ENCODE data around the gene ATG9A.

The ATG9A gene

GRCh38 chr2:219228041-219228910 lies 1.2 kb downstream of the ATG9A start:
- Histone ChIP-seq H3K9ac (ENCODE audit: low read length) (peak overlapping the region; percentile 98), H3K27me3 (ENCODE audit: control insufficient read depth, insufficient read depth, low read length) (no peaks in the 10 kb centered on the region), H3K4me1 (ENCODE audit: control insufficient read depth, insufficient read depth, low read length) (peaks cover 16% of the 10 kb centered on the region), H3K4me3 (ENCODE audit: low read length) (peak overlapping the region; percentile 90), H3K27ac (ENCODE audit: low read depth, low read length) (peak overlapping the region; percentile 94), H3K36me3 (ENCODE audit: control insufficient read depth, insufficient read depth, low read length) (peaks cover 37% of the 10 kb centered on the region)

GRCh38 chr2:219225350-219225749 lies 4.1 kb downstream of the ATG9A start:
- Histone ChIP-seq H3K9ac (ENCODE audit: low read length) (no peak overlapping the region), H3K4me3 (ENCODE audit: low read length) (no peak overlapping the region), H3K27me3 (ENCODE audit: control insufficient read depth, insufficient read depth, low read length) (no peaks in the 10 kb centered on the region), H3K36me3 (ENCODE audit: control insufficient read depth, insufficient read depth, low read length) (peaks cover 46% of the 10 kb centered on the region), H3K4me1 (ENCODE audit: control insufficient read depth, insufficient read depth, low read length) (peaks cover 12% of the 10 kb centered on the region), H3K27ac (ENCODE audit: low read depth, low read length) (no peak overlapping the region)

GRCh38 chr2:219223831-219224610 lies 5.4 kb downstream of the ATG9A start:
- H3K36me3 ChIP-seq (ENCODE audit: control insufficient read depth, insufficient read depth, low read length) = peaks cover 50% of the 10 kb centered on the region
- no peaks in the 10 kb centered on the region for H3K27me3 ChIP-seq (ENCODE audit: control insufficient read depth, insufficient read depth, low read length)
- no peak overlapping the region for H3K27ac ChIP-seq (ENCODE audit: low read depth, low read length)
- H3K4me1 ChIP-seq (ENCODE audit: control insufficient read depth, insufficient read depth, low read length) = peaks cover 19% of the 10 kb centered on the region
- H3K4me3 ChIP-seq (ENCODE audit: low read length) = no peak overlapping the region
- H3K9ac ChIP-seq (ENCODE audit: low read length) = no peak overlapping the region

GRCh38 chr2:219221957-219222518 lies 7.4 kb downstream of the ATG9A start:
- H3K27ac ChIP-seq (ENCODE audit: low read depth, low read length) = no peak overlapping the region
- no peak overlapping the region for H3K9ac ChIP-seq (ENCODE audit: low read length)
- peaks cover 12% of the 10 kb centered on the region for H3K4me1 ChIP-seq (ENCODE audit: control insufficient read depth, insufficient read depth, low read length)
- no peaks in the 10 kb centered on the region for H3K27me3 ChIP-seq (ENCODE audit: control insufficient read depth, insufficient read depth, low read length)
- peaks cover 50% of the 10 kb centered on the region for H3K36me3 ChIP-seq (ENCODE audit: control insufficient read depth, insufficient read depth, low read length)
- H3K4me3 ChIP-seq (ENCODE audit: low read length) = no peak overlapping the region

- no peak overlapping the region for H3K9ac ChIP-seq (ENCODE audit: low read length)
- no peak overlapping the region for H3K27ac ChIP-seq (ENCODE audit: low read depth, low read length)
- H3K4me1 ChIP-seq (ENCODE audit: control insufficient read depth, insufficient read depth, low read length) = peaks cover 12% of the 10 kb centered on the region
- H3K36me3 ChIP-seq (ENCODE audit: control insufficient read depth, insufficient read depth, low read length) = peaks cover 50% of the 10 kb centered on the region
- no peak overlapping the region for H3K4me3 ChIP-seq (ENCODE audit: low read length)
- no peaks in the 10 kb centered on the region for H3K27me3 ChIP-seq (ENCODE audit: control insufficient read depth, insufficient read depth, low read length)
Observed at GRCh38 chr2:219220652-219221402, 8.6 kb downstream of the ATG9A start.

GRCh38 chr2:219219784-219220532 lies 9.5 kb downstream of the ATG9A start:
- no peaks in the 10 kb centered on the region for H3K27me3 ChIP-seq (ENCODE audit: control insufficient read depth, insufficient read depth, low read length)
- H3K4me1 ChIP-seq (ENCODE audit: control insufficient read depth, insufficient read depth, low read length) = peaks cover 12% of the 10 kb centered on the region
- no peak overlapping the region for H3K4me3 ChIP-seq (ENCODE audit: low read length)
- H3K9ac ChIP-seq (ENCODE audit: low read length) = no peak overlapping the region
- H3K27ac ChIP-seq (ENCODE audit: low read depth, low read length) = no peak overlapping the region
- H3K36me3 ChIP-seq (ENCODE audit: control insufficient read depth, insufficient read depth, low read length) = peaks cover 42% of the 10 kb centered on the region

GRCh38 chr2:219218732-219219701 lies 10.4 kb downstream of the ATG9A start, which contains the start of gene ABCB6:
ABCB6 (minus strand) TSS chr2:219218958; CDS start chr2:219218673, 285 bp downstream.
- H3K9ac ChIP-seq (ENCODE audit: low read length) = peak within 1 kb of the TSS; percentile 1
- H3K4me1 ChIP-seq (ENCODE audit: control insufficient read depth, insufficient read depth, low read length) = peaks cover 12% of the 10 kb centered on the region
- peaks cover 41% of the 10 kb centered on the region for H3K36me3 ChIP-seq (ENCODE audit: control insufficient read depth, insufficient read depth, low read length)
- H3K4me3 ChIP-seq (ENCODE audit: low read length) = peak within 1 kb of the TSS; percentile 27
- no peaks in the 10 kb centered on the region for H3K27me3 ChIP-seq (ENCODE audit: control insufficient read depth, insufficient read depth, low read length)
- peak within 1 kb of the TSS; percentile 74 for H3K27ac ChIP-seq (ENCODE audit: low read depth, low read length)

- Histone ChIP-seq H3K27ac (ENCODE audit: low read depth, low read length) (peak overlapping the region; percentile 74), H3K4me1 (ENCODE audit: control insufficient read depth, insufficient read depth, low read length) (peaks cover 12% of the 10 kb centered on the region), H3K36me3 (ENCODE audit: control insufficient read depth, insufficient read depth, low read length) (peaks cover 34% of the 10 kb centered on the region), H3K4me3 (ENCODE audit: low read length) (peak overlapping the region; percentile 27), H3K27me3 (ENCODE audit: control insufficient read depth, insufficient read depth, low read length) (no peaks in the 10 kb centered on the region), H3K9ac (ENCODE audit: low read length) (no peak overlapping the region)
Observed at GRCh38 chr2:219218217-219218731, 11.2 kb downstream of the ATG9A start.

GRCh38 chr2:219216535-219216915 lies 12.9 kb downstream of the ATG9A start:
- peaks cover 12% of the 10 kb centered on the region for H3K4me1 ChIP-seq (ENCODE audit: control insufficient read depth, insufficient read depth, low read length)
- no peak overlapping the region for H3K9ac ChIP-seq (ENCODE audit: low read length)
- H3K4me3 ChIP-seq (ENCODE audit: low read length) = no peak overlapping the region
- peaks cover 20% of the 10 kb centered on the region for H3K36me3 ChIP-seq (ENCODE audit: control insufficient read depth, insufficient read depth, low read length)
- no peak overlapping the region for H3K27ac ChIP-seq (ENCODE audit: low read depth, low read length)
- H3K27me3 ChIP-seq (ENCODE audit: control insufficient read depth, insufficient read depth, low read length) = no peaks in the 10 kb centered on the region

- H3K27me3 ChIP-seq (ENCODE audit: control insufficient read depth, insufficient read depth, low read length) = no peaks in the 10 kb centered on the region
- peaks cover 12% of the 10 kb centered on the region for H3K4me1 ChIP-seq (ENCODE audit: control insufficient read depth, insufficient read depth, low read length)
- H3K4me3 ChIP-seq (ENCODE audit: low read length) = no peak overlapping the region
- peaks cover 15% of the 10 kb centered on the region for H3K36me3 ChIP-seq (ENCODE audit: control insufficient read depth, insufficient read depth, low read length)
- H3K27ac ChIP-seq (ENCODE audit: low read depth, low read length) = no peak overlapping the region
- H3K9ac ChIP-seq (ENCODE audit: low read length) = no peak overlapping the region
Observed at GRCh38 chr2:219215871-219216534, 13.4 kb downstream of the ATG9A start.
